ENCODE results near the gene PIF1.

GRCh38 chr15:64865126-64865997 lies 39.9 kb upstream of the PIF1 start:
- TF ChIP-seq CTCF (IDR thresholded peaks at IDR 0.05; ENCODE audit: low read depth, low read length, missing input control) (no peak), REST (IDR thresholded peaks at IDR 0.05) (no peak), TAF1 (conservative IDR thresholded peaks at IDR 0.05) (no peak), JUND (IDR thresholded peaks at IDR 0.05) (no peak), YY1 (IDR thresholded peaks at IDR 0.05) (no peak), RXRA (IDR thresholded peaks at IDR 0.05) (no peak), RAD21 (IDR thresholded peaks at IDR 0.05) (no peak), ZBTB33 (IDR thresholded peaks at IDR 0.05) (no peak), FOXA1 (IDR thresholded peaks at IDR 0.05) (no peak), MAX (IDR thresholded peaks at IDR 0.05) (no peak)

Data from liver (tissue), 3 donors.